Hematopoietic multipotent progenitor cell treated with erythropoietin and hydrocortisone succinate and interleukin-3 and kit ligand, for 8 days (in vitro differentiated cells): ENCODE data around the gene GIT2.
A peak's percentile ranks its signal among the peaks of the same experiment; 100 is the strongest.
"Not testable (repeated sequence)": the region's sequence is repeated elsewhere in the genome, so short reads cannot be mapped to it uniquely, and the experiment has no call there.

Source experiments
- DNase-seq: peaks from one replicate; pipeline ENCODE4 v3.0.0-alpha.2; 2015

Gene GIT2

DNA sequence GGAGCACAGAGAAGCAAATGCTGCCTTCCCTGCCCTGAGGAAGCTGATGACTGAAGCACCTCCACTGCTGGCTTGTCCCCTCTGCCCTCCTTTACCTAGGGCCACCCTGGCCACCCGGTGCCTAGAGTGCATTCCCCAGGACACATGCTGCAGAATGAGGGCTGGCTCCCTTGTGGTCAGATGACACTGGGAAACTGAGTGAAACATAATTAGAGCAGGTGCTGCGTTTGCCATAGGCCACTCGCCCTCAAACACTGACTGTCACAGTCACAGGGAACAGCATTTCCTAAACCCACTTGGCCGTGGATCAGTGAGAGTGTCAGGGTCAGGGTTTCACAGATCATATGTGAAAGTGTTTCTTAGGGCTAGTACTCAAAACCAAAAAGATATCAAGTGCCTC lies 80.1 kb downstream of the GIT2 start:
- DNase-seq: no peak

DNA sequence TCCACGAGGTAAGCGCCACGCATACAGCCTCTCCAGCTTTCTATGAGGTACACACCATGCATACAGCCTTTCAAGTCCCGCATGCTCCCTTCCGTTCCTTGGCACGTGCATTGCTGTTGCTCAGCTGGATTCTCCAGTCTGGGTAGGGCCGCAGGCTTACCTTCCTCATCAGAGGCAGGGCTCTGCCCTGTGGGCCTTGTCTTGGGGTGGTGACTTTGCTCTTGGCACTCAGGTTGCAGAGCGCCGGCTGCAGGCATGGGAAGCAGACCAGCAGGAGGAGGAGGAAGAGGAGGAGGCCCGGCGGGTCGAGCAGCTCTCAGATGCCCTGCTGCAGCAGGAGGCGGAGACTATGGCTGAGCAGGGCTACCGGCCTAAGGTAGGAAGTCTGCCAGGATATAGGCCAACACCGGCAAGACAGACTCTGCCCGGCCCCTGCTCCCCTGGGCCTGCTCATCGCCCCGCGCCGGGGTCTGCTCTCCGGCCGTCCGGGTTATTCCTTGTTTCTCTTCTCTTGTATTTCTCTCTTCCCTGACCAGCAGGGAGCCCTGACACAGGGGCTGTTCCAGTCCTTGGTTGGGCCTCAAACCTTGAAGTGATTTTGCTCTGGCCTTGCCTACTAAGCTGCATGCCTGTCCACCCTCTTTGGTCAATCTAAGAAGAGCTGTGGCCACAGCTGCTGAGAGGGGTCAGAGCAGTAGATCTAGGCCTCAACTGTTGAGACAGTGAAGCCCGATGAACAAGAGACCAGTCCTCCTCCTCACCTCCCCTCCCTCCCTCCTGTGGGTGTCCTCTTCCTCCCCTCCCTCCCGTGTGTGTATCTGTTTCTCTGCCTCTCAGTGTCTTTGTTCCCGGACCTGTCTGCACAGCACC lies 80.8 kb downstream of the GIT2 start:
- no peak for DNase-seq

DNA sequence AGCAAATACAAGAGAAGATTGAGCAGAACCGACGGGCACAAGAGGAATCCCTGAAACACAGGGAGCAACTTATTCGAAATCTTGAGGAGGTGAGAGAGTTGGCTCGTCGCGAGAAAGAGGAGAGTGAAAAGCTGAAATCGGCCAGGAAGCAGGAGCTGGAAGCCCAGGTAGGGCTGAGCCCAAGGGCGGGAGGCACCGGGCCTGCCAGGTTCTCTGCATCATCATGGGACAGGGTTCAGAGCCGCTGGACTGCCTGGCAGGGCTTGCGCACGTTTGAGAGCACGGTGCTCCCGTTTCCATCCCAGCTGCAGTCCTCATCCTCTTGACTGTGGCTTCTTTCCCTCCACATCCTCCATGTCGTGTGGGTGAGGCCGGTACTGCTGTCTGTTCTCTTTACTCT lies 81.7 kb downstream of the GIT2 start:
- DNase-seq: no peak

DNA sequence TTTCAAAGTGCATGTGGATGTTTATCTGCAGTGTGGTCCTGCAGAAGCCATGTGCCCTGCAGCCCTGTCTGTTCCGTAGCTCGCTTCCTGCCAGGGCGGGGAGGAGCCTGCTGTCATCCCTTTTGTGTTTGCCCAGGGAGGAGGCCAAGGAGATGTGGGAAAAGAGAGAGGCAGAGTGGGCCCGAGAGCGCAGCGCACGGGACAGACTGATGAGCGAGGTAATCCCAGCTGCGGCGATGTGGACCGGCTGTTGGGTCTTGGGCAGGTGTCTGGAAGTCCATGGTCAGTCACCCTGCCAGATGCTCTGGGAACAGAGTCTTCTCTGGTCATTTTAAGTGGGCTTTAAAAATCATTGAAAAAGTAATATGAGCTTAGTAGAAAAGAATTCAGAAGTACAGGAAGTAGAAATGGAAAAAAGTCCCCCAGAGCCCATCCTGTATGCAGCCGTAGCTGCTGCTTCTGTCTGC lies 83.3 kb downstream of the GIT2 start:
- DNase-seq: no peak

DNA sequence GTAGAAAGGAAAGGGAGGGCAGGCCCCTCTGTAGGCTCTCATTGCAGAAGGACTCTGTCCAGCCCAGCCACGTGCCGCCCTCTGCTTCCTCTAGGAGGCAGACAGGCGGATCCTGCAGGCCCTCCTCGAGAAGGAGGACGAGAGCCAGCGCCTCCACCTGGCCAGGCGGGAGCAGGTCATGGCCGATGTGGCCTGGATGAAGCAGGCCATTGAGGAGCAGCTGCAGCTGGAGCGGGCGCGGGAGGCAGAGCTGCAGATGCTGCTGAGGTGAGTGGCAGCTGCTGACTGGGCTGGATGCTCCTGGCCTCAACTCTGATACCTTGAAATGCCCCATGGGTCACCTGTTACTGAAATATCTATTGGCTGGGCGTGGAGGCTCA lies 85.2 kb downstream of the GIT2 start:
- DNase-seq: peak; percentile 45

DNA sequence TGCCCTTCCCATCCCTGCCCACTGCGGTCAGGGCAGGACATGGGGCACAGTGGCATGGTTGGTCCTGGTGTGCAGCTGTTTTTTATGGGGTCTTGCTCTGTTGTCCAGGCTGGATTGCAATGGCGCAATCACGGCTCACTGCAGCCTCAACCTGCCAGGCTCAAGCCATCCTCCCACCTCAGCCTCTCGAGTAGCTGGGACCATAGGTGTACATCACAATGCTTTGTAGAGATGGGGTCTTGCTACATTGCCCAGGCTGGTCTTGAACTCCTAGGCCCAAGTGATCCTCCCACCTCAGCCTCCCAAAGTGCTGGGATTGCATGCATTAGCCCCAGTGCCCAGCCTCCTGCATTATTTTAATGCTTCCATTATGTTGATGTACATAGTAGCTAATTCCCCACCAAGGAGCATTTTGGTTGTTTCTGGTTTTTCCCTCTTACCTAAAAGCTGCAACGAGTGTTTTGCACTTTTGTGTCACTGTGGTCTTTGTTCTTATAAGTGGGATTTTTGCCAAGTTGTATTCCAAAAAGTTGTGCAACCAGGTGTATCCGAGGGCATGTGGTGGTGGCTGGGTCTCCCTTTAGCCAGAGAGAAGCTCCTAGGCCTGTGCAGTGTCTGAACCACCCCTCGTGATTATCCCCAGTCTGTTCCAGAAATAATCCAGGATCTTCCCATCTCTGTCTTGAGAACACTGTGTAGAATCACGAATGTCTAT lies 85.8 kb downstream of the GIT2 start:
- no peak for DNase-seq

DNA sequence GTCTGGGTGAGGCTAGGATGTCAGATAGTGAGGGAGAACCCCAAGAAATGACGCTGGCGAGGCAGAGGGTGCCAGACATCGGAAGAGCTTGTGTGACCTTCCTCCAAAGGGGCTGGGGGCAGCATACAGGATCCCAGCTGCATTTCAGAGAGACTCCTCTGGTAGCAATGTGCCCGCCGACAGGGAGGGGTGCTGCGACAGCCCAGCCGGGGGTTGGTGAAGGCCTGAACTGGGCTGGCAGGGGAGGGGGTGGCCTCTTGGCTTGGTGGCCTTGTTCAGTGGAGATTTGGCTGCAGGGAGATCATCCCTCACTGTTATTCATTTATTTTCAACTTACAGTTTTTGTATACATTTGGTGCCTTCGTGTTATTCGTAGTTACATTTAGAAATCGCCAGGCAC lies 90.9 kb downstream of the GIT2 start:
- DNase-seq: no peak

DNA sequence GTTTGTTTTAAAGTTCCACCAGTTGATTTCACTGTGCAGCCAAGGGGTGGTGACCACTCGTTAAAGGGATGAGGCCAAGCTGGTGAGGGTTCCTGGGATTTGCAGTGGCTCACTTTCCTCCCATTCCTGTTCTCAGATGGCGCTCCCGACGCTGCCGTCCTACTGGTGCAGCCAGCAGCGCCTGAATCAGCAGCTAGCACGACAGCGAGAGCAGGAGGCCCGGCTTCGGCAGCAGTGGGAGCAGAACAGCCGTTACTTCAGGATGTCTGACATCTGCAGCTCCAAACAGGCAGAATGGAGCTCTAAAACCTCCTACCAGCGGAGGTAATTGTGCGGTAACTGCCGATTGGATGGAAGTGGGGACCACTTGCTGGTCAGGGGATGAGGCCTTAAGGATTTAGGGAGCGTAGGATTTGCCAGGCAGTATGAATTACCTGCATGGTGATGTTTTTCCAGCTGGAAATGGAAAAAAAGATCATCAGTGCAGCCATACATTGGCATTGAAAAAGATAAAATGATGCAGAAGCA lies 93.2 kb downstream of the GIT2 start:
- no peak for DNase-seq

DNA sequence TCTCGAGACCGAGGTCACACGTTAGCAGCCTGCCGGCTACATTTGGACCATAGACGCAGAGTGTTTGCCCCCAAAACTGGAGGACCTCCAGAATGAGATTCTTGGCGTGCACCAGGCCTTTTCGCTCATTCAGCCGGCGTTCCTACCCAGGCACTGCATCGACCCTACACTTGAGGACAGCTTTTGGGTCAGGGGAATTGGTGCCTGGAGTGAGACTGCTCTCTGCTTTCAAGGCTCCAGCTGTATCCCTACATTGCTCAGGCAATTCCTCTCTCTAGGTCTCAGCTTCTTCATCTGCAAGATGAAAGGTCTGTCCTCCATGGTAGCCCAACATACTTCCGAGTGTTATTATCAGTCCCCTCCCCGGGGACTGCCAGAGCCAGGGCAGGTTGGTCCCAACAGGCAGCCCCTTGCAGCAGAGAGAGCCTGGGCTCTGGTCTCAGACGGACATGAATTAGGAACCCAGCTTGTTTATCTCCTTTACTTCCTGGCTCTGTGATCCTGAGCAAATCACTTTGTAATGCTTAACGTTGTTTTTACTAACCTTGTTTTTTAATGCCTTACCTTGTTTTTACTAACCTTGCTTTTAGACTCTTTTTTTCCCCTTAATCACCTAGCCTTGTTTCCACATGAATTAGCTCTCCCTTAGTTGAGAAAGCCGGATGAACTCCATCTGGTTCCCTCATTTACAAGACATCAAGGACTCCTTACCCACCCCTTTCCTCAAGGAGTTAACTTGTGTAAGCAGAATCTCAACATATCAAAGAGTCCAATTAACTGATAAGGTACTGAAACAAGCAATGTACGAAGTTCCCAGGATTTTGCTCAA lies 95.2 kb downstream of the GIT2 start:
- DNase-seq: peak; percentile 29

DNA sequence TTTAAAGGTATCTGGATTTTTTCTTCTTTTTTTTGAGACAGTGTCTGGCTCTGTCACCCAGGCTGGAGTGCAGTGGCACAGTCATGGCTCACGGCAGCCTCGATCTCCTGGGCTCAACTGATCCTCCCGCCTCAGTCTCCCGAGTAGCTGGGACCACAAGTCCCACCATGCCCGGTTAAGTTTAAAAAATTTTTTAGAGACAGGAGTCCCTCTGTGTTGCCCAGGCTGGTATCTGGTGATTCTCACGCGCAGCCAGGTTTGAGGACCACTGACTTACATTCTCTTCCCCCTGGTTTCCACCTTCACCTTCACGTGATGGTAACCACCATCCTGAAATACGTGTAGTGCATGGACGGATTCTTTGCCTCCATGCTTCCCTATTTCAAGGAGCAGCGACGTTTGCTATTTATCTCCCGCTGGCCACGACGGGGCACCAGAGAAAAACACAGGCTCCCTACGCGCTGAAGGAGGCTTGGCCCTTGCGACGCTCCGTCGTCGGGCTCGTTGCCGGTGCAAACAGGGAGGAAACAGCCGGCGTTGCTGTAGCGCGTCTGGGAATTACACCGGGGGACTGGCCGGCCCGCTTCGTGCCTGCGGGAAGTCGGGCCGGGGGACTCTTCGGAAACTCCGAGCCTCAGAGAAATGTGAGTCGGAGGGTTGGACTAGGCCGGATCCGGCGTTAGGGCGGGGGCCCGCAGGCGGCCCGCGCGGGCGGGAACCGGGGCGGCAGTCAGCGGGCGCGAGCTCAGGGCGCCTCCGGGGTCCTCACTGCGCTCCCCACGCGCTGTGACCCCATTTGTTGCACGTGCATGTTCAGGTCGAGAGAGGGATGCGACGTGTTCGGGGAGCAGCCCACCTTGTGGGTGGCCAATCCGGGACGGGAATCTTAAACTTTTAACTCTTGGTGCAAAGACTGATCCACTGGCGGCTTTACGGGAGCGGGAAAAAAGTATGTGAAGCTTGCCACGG lies 96.1 kb downstream of the GIT2 start, which contains the start of gene TCHP:
TSS of gene TCHP (plus strand) at position 492 of the 969 bp plus-strand sequence. CDS start 2,753 bp downstream, outside the sequence.
- DNase-seq: peak; percentile 89

DNA sequence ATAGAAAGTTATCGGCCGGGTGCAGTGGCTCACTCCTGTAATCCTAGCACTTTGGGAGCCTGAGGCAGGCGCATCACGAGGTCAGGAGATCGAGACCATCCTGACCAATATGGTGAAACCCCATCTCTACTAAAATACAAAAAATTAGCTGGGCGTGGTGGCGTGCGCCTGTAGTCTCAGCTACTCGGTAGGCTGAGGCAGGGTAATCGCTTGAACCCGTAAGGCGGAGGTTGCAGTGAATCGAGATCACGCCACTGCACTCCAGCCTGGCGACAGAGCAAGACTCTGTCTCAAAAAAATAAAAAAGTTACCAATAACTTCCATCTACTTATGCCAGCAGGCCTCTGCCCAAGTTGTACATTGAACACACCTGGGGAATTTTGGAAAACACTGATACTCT lies 96.8 kb downstream of the GIT2 start:
- not testable (repeated sequence) for DNase-seq

DNA sequence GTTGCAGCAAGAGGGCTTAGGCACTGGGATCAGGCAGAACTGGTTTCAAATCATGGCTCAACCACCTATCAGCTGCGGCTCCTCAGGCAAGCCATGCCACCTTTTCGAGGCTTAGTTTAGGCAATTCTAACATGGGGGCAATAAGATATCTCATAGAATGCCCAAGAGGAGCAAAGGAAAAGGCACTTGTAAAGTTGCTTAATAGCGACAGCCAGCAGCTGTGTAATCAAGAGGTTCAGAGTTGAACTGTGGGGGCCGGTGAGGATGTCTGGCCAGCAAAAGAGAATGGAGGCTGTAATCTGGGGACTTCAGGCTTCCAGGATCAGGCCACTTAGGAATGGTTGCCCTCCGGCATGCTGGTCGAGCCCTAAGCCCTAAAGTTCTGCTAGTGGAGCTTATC lies 99.1 kb downstream of the GIT2 start:
- DNase-seq: no peak

DNA sequence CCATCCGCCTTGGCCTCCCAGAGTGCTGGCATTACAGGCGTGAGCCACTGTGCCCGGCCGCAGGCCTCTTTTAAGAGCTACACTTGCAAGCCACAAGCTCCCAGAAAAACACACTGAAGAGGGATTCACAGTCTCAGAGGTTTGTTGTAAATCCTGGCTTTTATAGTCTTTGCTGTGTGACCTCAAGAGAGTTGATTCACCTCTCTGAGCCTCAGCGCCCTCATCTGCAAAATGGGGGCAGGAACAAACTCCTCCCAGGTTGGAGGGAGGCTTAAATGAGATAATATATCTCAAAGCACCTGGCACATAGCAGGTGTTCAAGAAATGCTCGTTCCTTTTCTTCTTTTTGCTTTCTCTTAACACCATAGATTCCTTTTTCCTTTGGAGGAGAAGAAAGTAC lies 100.0 kb downstream of the GIT2 start:
- DNase-seq: no peak

DNA sequence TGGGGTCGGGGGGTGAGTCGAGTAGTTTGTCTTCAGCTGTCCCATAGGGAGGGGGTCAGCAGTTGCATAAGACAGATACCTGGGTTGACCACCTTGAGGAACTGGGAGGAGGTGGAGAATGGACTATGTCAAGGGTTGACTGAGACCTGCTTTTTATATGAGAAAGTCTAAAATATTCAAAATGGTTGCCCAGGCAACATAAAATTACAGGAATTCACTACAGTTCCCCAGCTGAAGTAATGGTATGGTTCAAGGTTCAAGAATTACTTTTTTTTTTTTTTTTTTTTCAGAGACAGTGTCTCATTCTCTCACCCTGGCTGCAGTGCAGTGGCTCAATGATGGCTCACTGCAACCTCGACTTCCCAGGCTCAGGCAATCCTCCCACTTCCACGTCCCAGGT lies 101.2 kb downstream of the GIT2 start:
- DNase-seq: no peak

DNA sequence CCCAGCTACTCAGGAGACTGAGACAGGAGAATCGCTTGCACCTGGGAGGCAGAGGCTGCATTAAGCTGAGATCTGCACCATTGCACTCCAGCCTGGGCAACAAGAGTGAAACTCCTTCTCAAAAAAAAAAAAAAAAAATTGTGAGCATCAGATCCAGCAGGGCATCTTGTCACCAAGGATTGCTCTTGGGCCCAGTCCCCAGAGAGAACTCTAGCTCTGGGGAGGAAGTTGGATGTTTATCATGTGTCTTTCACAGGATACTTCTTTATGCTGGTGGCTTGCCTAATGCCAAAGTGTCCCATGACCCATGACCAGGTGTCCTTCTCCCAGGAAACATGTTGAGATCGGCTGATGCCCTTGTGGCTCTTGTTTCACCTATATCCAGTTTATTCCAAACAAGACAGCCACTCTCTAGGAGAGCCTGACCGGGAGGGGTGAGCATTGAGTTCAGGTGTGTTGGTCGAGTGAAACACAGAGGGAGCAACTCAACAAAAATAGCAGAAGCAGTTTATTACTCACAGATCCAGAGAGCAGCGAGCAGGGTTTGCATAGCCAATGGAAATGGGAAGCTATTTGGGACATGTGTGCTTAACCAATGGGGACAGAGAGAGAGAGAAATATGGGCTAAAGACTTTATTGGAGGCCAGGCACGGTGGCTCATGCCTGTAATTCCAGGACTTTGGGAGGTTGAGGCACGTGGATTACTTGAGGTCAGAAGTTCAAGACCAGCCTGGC lies 102.7 kb downstream of the GIT2 start:
- DNase-seq: no peak

DNA sequence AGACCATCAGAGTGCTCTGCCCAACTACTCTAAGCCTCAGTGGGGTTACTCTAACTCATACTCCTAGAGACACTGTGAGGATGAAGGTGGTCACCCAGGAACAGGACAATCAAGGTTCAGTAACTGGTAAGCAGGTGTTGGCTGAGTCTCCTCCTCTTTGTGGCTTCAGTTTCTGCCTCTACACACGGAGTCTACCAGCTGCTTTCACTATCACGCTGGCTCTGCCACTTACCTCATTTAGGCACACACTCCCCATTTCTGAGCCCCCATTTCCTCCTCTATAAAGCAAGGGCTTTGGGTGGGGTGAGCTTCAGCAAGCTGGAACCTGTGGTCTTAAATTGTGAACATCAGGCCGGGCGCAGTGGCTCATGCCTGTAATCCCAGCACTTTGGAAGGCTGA lies 103.4 kb downstream of the GIT2 start:
- no peak for DNase-seq

DNA sequence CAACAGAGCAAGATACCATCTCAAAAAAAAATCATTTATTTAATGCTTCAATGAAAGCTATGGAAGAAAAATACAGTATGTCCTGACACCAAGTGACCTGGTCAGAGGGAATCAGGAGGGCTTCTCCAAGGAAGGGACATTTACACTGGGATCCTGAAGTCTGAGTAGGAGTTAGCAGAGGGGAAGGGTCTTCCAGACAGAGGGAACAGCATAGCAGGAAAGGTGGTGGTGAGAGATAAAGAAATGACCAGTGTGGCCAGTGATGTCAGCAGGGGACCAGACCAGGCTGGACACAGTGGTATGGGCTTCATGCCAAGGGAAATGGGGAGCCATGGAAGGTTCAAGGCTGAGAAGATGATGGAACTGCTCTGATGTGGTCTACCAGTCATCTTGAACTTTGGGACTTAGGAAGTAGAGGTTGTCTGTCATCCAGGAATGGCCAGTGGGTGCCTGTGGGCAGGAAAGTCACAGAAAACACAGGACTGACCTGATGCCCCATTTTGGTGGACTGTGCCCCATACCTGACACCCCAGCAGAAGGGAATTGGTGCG lies 103.9 kb downstream of the GIT2 start:
- DNase-seq: no peak

DNA sequence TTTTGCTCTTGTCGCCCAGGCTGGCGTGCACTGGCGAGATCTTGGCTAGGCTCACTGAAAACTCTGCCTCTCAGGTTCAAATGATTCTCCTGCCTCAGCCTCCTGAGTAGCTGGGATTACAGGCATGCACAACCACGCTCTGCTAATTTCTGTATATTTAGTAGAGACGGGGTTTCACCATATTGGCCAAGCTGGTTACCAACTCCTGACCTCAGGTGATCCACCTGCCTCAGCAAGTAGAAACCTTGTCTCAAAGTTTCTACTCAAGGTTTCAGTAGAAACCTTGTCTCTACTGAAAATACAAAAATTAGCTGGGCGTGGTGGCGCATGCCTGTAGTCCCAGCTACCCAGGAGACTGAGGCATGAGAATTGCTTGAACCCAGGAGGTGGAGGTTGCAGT lies 104.4 kb downstream of the GIT2 start:
- not testable (repeated sequence) for DNase-seq

DNA sequence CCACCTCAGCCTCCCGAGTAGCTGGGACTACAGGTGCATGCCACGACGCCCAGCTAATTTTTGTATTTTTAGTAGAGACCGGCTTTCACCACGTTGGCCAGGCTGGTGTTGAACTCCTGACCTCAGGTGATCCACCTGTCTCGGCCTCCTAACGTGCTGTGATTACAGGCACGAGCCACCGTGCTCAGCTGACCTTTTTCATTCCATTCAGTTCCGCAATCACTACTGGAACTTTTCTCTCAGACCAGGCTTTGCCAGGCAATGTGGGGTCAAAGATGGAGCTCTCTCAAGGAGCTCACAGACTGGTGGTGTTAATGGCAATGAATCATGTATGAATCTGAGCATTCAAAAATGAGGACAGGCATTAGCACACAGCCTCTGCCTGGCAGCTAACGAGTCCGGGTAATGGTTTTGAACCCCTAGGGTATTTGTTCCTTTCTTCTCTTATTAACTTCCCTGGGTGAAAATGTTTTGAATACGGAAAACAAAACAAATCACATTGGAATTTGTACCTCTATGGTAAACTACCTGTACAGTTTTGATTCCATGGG lies 105.5 kb downstream of the GIT2 start:
- DNase-seq: no peak
